ENCODE measurements around the gene MT1X.
A peak's percentile ranks its signal among the peaks of the same experiment; 100 is the strongest.

MT1X gene

DNA sequence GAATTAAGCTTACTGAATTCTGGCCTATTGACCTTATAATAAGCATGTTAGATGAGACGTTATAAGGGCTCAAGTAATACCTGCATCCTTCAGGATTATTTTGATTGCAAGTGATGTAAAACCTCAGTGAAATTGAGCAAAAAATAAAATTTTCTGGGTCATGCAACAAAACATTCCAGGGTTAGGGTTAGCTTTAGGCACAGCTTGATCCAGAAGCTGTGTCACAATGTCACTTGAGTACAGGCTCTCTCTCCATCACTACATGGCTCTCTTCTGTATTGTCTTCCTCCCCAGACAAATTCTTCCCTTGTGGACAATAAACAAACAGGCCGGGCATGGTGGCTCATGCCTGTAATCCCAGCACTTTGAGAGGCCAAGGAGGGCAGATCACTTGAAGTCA lies 44.0 kb downstream of the MT1X start:
- Histone ChIP-seq H3K4me2 (ENCODE audit: low read length) (no peak overlapping the region), H2BK5ac (ENCODE audit: low read depth, low read length, poor library complexity) (no peak overlapping the region), H3K36me3 (ENCODE audit: control insufficient read depth in 1 of 2, insufficient read depth in 2 of 2, low read length in 2 of 2) (no peaks in the 10 kb centered on the region), H2AK5ac (ENCODE audit: low read length) (no peak overlapping the region), H3K14ac (ENCODE audit: low read length) (no peak overlapping the region), H3K9ac (ENCODE audit: low read length) (no peak overlapping the region), H3K27ac (ENCODE audit: low read depth, low read length) (no peak overlapping the region), H2BK120ac (ENCODE audit: insufficient read depth, low read length, poor library complexity) (no peak overlapping the region), H2BK12ac (ENCODE audit: low read length) (no peak overlapping the region), H3K18ac (ENCODE audit: low read length) (no peak overlapping the region), H4K8ac (ENCODE audit: low read depth, low read length) (no peak overlapping the region), H3K4ac (ENCODE audit: low read depth, low read length) (no peak overlapping the region), H4K12ac (ENCODE audit: low read depth, low read length) (no peak overlapping the region), H3K4me1 (ENCODE audit: control insufficient read depth in 1 of 2, insufficient read depth in 2 of 2, low read length in 2 of 2) (peaks cover 0 to 3% of the 10 kb centered on the region in 2 experiments), H3K79me1 (ENCODE audit: low read length) (peaks cover 8% of the 10 kb centered on the region), H3K9me3 (ENCODE audit: insufficient read depth, low read depth, low read length) (no peaks in the 10 kb centered on the region), H3K27me3 (ENCODE audit: insufficient read depth, low read length) (no peaks in the 10 kb centered on the region), H2AFZ (ENCODE audit: insufficient read depth, low read length, poor library complexity) (no peak overlapping the region), H3K4me3 (ENCODE audit: low read depth, low read length) (no peak overlapping the region), H3K23ac (ENCODE audit: low read length) (no peak overlapping the region), H3K79me2 (ENCODE audit: control insufficient read depth, insufficient read depth, low read length, poor library complexity) (peaks cover 6% of the 10 kb centered on the region), H4K91ac (ENCODE audit: low read depth, low read length) (no peak overlapping the region)
- DNase-seq = no peak
- no CpG with 5 or more reads among the region's 2 CpGs for WGBS (ENCODE audit: extremely low coverage, insufficient coverage, insufficient read length)

DNA sequence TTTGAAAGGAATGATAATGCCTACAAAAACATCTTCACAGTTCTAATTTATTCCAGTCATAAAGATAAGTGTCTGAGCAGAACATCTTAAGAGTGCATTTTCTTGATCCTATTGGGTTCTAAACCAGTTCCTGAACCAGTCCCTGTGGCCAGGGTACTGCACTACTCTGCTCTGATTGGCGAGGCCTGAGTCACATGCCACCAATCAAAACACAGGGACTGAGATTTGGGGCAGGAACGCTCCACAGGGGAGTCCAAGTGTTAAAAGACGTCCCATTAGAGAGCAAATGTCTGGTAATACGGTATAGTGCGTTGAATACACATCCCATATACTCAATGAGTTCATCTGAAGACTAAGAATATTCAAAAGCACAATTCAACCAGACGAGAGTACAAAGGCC lies 44.7 kb downstream of the MT1X start:
- Histone ChIP-seq H3K4ac (ENCODE audit: low read depth, low read length) (no peak overlapping the region), H3K9ac (ENCODE audit: low read length) (no peak overlapping the region), H3K79me1 (ENCODE audit: low read length) (peaks cover 8% of the 10 kb centered on the region), H2BK120ac (ENCODE audit: insufficient read depth, low read length, poor library complexity) (no peak overlapping the region), H4K8ac (ENCODE audit: low read depth, low read length) (no peak overlapping the region), H3K4me2 (ENCODE audit: low read length) (no peak overlapping the region), H2BK5ac (ENCODE audit: low read depth, low read length, poor library complexity) (no peak overlapping the region), H2AFZ (ENCODE audit: insufficient read depth, low read length, poor library complexity) (no peak overlapping the region), H3K4me1 (ENCODE audit: control insufficient read depth in 1 of 2, insufficient read depth in 2 of 2, low read length in 2 of 2) (peaks cover 0 to 3% of the 10 kb centered on the region in 2 experiments), H2BK12ac (ENCODE audit: low read length) (no peak overlapping the region), H3K79me2 (ENCODE audit: control insufficient read depth, insufficient read depth, low read length, poor library complexity) (peaks cover 6% of the 10 kb centered on the region), H3K9me3 (ENCODE audit: insufficient read depth, low read depth, low read length) (no peaks in the 10 kb centered on the region), H3K27me3 (ENCODE audit: insufficient read depth, low read length) (no peaks in the 10 kb centered on the region), H3K36me3 (ENCODE audit: control insufficient read depth in 1 of 2, insufficient read depth in 2 of 2, low read length in 2 of 2) (no peaks in the 10 kb centered on the region), H4K91ac (ENCODE audit: low read depth, low read length) (no peak overlapping the region), H3K4me3 (ENCODE audit: low read depth, low read length) (no peak overlapping the region), H3K14ac (ENCODE audit: low read length) (no peak overlapping the region), H2AK5ac (ENCODE audit: low read length) (no peak overlapping the region), H4K12ac (ENCODE audit: low read depth, low read length) (no peak overlapping the region), H3K23ac (ENCODE audit: low read length) (no peak overlapping the region), H3K27ac (ENCODE audit: low read depth, low read length) (no peak overlapping the region), H3K18ac (ENCODE audit: low read length) (no peak overlapping the region)
- DNase-seq = no peak
- no CpG with 5 or more reads among the region's 6 CpGs for WGBS (ENCODE audit: extremely low coverage, insufficient coverage, insufficient read length)

DNA sequence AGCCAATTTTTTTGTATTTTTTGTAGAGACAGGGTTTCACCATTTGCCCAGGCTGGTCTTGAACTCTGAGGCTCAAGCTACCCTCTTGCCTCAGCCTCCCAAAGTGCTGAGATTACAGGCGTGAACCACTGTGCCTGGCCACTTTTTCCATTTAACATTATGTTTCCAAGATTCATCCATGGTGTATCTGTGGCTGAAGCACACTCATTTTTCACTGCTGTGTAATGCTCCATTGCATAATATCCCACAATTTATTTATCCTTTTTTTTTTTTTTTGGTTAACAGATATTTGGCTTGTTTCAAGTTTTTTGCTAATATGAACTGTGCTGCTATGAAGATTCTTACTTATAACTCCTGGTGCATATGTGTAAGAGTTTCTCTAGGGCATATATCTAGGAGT lies 45.8 kb downstream of the MT1X start:
- no peak overlapping the region for H2BK120ac ChIP-seq (ENCODE audit: insufficient read depth, low read length, poor library complexity)
- H3K23ac ChIP-seq (ENCODE audit: low read length) = no peak overlapping the region
- no peak overlapping the region for H3K27ac ChIP-seq (ENCODE audit: low read depth, low read length)
- H3K4me1 ChIP-seq (ENCODE audit: control insufficient read depth in 1 of 2, insufficient read depth in 2 of 2, low read length in 2 of 2) = peaks cover 0 to 3% of the 10 kb centered on the region in 2 experiments
- no peaks in the 10 kb centered on the region for H3K36me3 ChIP-seq (ENCODE audit: control insufficient read depth in 1 of 2, insufficient read depth in 2 of 2, low read length in 2 of 2)
- peaks cover 8% of the 10 kb centered on the region for H3K79me1 ChIP-seq (ENCODE audit: low read length)
- H3K9ac ChIP-seq (ENCODE audit: low read length) = no peak overlapping the region
- H3K4me2 ChIP-seq (ENCODE audit: low read length) = no peak overlapping the region
- no peaks in the 10 kb centered on the region for H3K27me3 ChIP-seq (ENCODE audit: insufficient read depth, low read length)
- H2AK5ac ChIP-seq (ENCODE audit: low read length) = no peak overlapping the region
- H3K4ac ChIP-seq (ENCODE audit: low read depth, low read length) = no peak overlapping the region
- no peak overlapping the region for H4K12ac ChIP-seq (ENCODE audit: low read depth, low read length)
- WGBS (ENCODE audit: extremely low coverage, insufficient coverage, insufficient read length) = no CpG with 5 or more reads among the region's 1 CpG
- no peak overlapping the region for H2BK12ac ChIP-seq (ENCODE audit: low read length)
- H3K14ac ChIP-seq (ENCODE audit: low read length) = no peak overlapping the region
- H3K9me3 ChIP-seq (ENCODE audit: insufficient read depth, low read depth, low read length) = no peaks in the 10 kb centered on the region
- H4K8ac ChIP-seq (ENCODE audit: low read depth, low read length) = no peak overlapping the region
- H3K18ac ChIP-seq (ENCODE audit: low read length) = no peak overlapping the region
- H2AFZ ChIP-seq (ENCODE audit: insufficient read depth, low read length, poor library complexity) = no peak overlapping the region
- H3K79me2 ChIP-seq (ENCODE audit: control insufficient read depth, insufficient read depth, low read length, poor library complexity) = peaks cover 6% of the 10 kb centered on the region
- no peak overlapping the region for H2BK5ac ChIP-seq (ENCODE audit: low read depth, low read length, poor library complexity)
- H4K91ac ChIP-seq (ENCODE audit: low read depth, low read length) = no peak overlapping the region
- DNase-seq = no peak
- no peak overlapping the region for H3K4me3 ChIP-seq (ENCODE audit: low read depth, low read length)

DNA sequence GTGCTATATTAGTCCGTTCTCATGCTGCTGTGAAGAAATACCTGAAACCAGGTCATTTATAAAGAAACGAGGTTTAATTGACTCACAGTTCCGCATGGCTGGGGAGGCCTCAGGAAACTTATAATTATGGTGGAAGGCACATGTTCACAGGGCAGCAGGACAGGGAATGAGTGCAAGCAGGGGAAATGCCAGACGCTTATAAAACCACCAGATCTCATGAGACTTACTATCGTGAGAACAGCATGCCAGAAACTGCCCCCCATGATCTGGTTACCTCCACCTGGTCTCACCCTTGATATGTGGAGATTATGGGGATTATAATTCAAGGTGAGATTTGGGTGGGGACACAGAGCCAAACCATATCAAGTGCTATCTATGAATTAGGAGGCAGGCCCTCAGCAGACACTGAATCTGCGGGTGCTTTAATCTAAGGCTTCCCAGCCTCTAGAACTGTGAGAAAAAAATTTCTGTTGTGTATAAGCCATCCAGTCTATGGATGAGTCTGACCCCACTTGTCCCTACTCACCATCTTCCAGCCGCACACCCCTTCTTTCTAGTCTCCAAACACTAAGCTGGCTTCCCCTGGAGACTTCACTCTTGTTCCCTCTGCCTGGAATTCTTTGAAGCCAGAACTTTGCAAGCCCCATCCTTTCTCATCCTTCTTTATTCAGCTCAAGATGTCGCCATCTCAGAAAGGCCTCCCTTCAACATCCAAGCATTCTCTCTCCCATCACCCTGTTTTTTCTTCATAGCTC lies 46.9 kb downstream of the MT1X start:
- H3K36me3 ChIP-seq (ENCODE audit: control insufficient read depth in 1 of 2, insufficient read depth in 2 of 2, low read length in 2 of 2) = no peaks in the 10 kb centered on the region
- no peak overlapping the region for H2BK120ac ChIP-seq (ENCODE audit: insufficient read depth, low read length, poor library complexity)
- H3K23ac ChIP-seq (ENCODE audit: low read length) = no peak overlapping the region
- no peak for DNase-seq
- no CpG with 5 or more reads among the region's 8 CpGs for WGBS (ENCODE audit: extremely low coverage, insufficient coverage, insufficient read length)
- H3K79me1 ChIP-seq (ENCODE audit: low read length) = peaks cover 8% of the 10 kb centered on the region
- H3K4me2 ChIP-seq (ENCODE audit: low read length) = peak overlapping the region; percentile 65
- H3K27me3 ChIP-seq (ENCODE audit: insufficient read depth, low read length) = no peaks in the 10 kb centered on the region
- H3K18ac ChIP-seq (ENCODE audit: low read length) = no peak overlapping the region
- H2BK5ac ChIP-seq (ENCODE audit: low read depth, low read length, poor library complexity) = peak overlapping the region; percentile 50
- no peak overlapping the region for H3K4me3 ChIP-seq (ENCODE audit: low read depth, low read length)
- peaks cover 6% of the 10 kb centered on the region for H3K79me2 ChIP-seq (ENCODE audit: control insufficient read depth, insufficient read depth, low read length, poor library complexity)
- no peak overlapping the region for H3K14ac ChIP-seq (ENCODE audit: low read length)
- peak overlapping the region; percentile 87 for H4K8ac ChIP-seq (ENCODE audit: low read depth, low read length)
- H3K4ac ChIP-seq (ENCODE audit: low read depth, low read length) = no peak overlapping the region
- H3K27ac ChIP-seq (ENCODE audit: low read depth, low read length) = peak overlapping the region; percentile 54
- H2AFZ ChIP-seq (ENCODE audit: insufficient read depth, low read length, poor library complexity) = peak overlapping the region; percentile 91
- H4K12ac ChIP-seq (ENCODE audit: low read depth, low read length) = no peak overlapping the region
- no peak overlapping the region for H2BK12ac ChIP-seq (ENCODE audit: low read length)
- H3K9me3 ChIP-seq (ENCODE audit: insufficient read depth, low read depth, low read length) = no peaks in the 10 kb centered on the region
- H3K4me1 ChIP-seq (ENCODE audit: control insufficient read depth in 1 of 2, insufficient read depth in 2 of 2, low read length in 2 of 2) = peaks cover 4 to 9% of the 10 kb centered on the region in 2 experiments
- peak overlapping the region; percentile 17 for H4K91ac ChIP-seq (ENCODE audit: low read depth, low read length)
- no peak overlapping the region for H2AK5ac ChIP-seq (ENCODE audit: low read length)
- peak overlapping the region; percentile 80 for H3K9ac ChIP-seq (ENCODE audit: low read length)

Measured in trophoblast cell (in vitro differentiated cells and primary cell).